COR-L47 (cell line): ENCODE results near the gene EXOC4.

Experiments
- DNase-seq: peaks from one replicate; lab custom pipeline; 2025; lab: John Stamatoyannopoulos, UW

EXOC4 gene

GRCh38 chr7:133364959-133365690 lies 112.2 kb downstream of the EXOC4 start:
- no peak for DNase-seq

- no peak for DNase-seq
Observed at GRCh38 chr7:133365917-133366316, 113.0 kb downstream of the EXOC4 start.

- DNase-seq: no peak
Observed at GRCh38 chr7:133367561-133367960, 114.7 kb downstream of the EXOC4 start.

GRCh38 chr7:133369130-133369529 lies 116.3 kb downstream of the EXOC4 start:
- no peak for DNase-seq

- no peak for DNase-seq
Observed at GRCh38 chr7:133371616-133372015, 118.7 kb downstream of the EXOC4 start.

GRCh38 chr7:133372337-133372736 lies 119.5 kb downstream of the EXOC4 start:
- no peak for DNase-seq

- DNase-seq: no peak
Observed at GRCh38 chr7:133376514-133376913, 123.6 kb downstream of the EXOC4 start.

GRCh38 chr7:133381965-133382364 lies 129.1 kb downstream of the EXOC4 start:
- DNase-seq: no peak

- DNase-seq: no peak
Observed at GRCh38 chr7:133382775-133383559, 130.1 kb downstream of the EXOC4 start.

GRCh38 chr7:133386205-133386604 lies 133.3 kb downstream of the EXOC4 start:
- no peak for DNase-seq

- no peak for DNase-seq
Observed at GRCh38 chr7:133389727-133390126, 136.8 kb downstream of the EXOC4 start.

- no peak for DNase-seq
Observed at GRCh38 chr7:133391206-133391605, 138.3 kb downstream of the EXOC4 start.

- no peak for DNase-seq
Observed at GRCh38 chr7:133394369-133394768, 141.5 kb downstream of the EXOC4 start.

GRCh38 chr7:133395551-133395950 lies 142.7 kb downstream of the EXOC4 start:
- DNase-seq: no peak

GRCh38 chr7:133398506-133398905 lies 145.6 kb downstream of the EXOC4 start:
- DNase-seq: no peak

GRCh38 chr7:133401225-133401624 lies 148.3 kb downstream of the EXOC4 start:
- DNase-seq: no peak

GRCh38 chr7:133408212-133408611 lies 155.3 kb downstream of the EXOC4 start:
- no peak for DNase-seq

GRCh38 chr7:133409421-133409820 lies 156.5 kb downstream of the EXOC4 start:
- no peak for DNase-seq

- DNase-seq: no peak
Observed at GRCh38 chr7:133409966-133410365, 157.1 kb downstream of the EXOC4 start.

- no peak for DNase-seq
Observed at GRCh38 chr7:133411395-133411794, 158.5 kb downstream of the EXOC4 start.

- no peak for DNase-seq
Observed at GRCh38 chr7:133412942-133413341, 160.1 kb downstream of the EXOC4 start.

GRCh38 chr7:133419041-133419440 lies 166.2 kb downstream of the EXOC4 start:
- DNase-seq: no peak

- no peak for DNase-seq
Observed at GRCh38 chr7:133423618-133424017, 170.7 kb downstream of the EXOC4 start.
